HG03060 (cell line): ENCODE data around the gene UBQLNL.
A peak's percentile ranks its signal among the peaks of the same experiment; 100 is the strongest.

ENCODE experiments used
- ATAC-seq: cut with Tn5 transposase; IDR thresholded peaks from one replicate; pipeline ENCODE4 v1.9.1; 2021; ENCODE audit warnings: low read depth, moderate number of reproducible peaks; ENCODE audit not compliant: unreplicated experiment

UBQLNL gene

GRCh38 chr11:5516599-5516998 is at the start of gene UBQLNL:
Gene UBQLNL, minus strand, starts transcription at chr11:5516699. Its CDS starts 258 bp downstream, at chr11:5516441.
- no peak for ATAC-seq

GRCh38 chr11:5564259-5565019 is 47.9 kb upstream of the UBQLNL start:
- no peak for ATAC-seq

GRCh38 chr11:5557751-5558150 is 41.3 kb upstream of the UBQLNL start:
- no peak for ATAC-seq

GRCh38 chr11:5556596-5557188 is 40.2 kb upstream of the UBQLNL start:
- ATAC-seq, result no peak

- ATAC-seq, result no peak
These were observed 36.8 kb upstream of the UBQLNL start for GRCh38 chr11:5553343-5553742.

- ATAC-seq, result peak; percentile 87
These were observed 34.1 kb upstream of the UBQLNL start for GRCh38 chr11:5550440-5551095.

GRCh38 chr11:5548440-5548839 is 31.9 kb upstream of the UBQLNL start, which contains the start of gene OR52H1:
Gene OR52H1, minus strand, starts transcription at chr11:5548540. Its CDS starts 3,035 bp downstream, at chr11:5545505.
- ATAC-seq, result no peak

- ATAC-seq, result no peak
These were observed 31.5 kb upstream of the UBQLNL start for GRCh38 chr11:5547982-5548381.

GRCh38 chr11:5546457-5546856 is 30.0 kb upstream of the UBQLNL start:
- no peak for ATAC-seq

GRCh38 chr11:5541427-5541826 is 24.9 kb upstream of the UBQLNL start:
- ATAC-seq, result no peak

GRCh38 chr11:5536482-5536881 is 20.0 kb upstream of the UBQLNL start:
- no peak for ATAC-seq

GRCh38 chr11:5534046-5534445 is 17.5 kb upstream of the UBQLNL start:
- ATAC-seq, result no peak

GRCh38 chr11:5531053-5531831 is 14.7 kb upstream of the UBQLNL start:
- ATAC-seq, result no peak

GRCh38 chr11:5528495-5528894 is 12.0 kb upstream of the UBQLNL start:
- ATAC-seq, result no peak

- no peak for ATAC-seq
These were observed 11.2 kb upstream of the UBQLNL start for GRCh38 chr11:5527716-5528115.

- ATAC-seq, result no peak
These were observed 8.3 kb upstream of the UBQLNL start for GRCh38 chr11:5524756-5525155.

GRCh38 chr11:5522308-5522707 is 5.8 kb upstream of the UBQLNL start:
- no peak for ATAC-seq

- ATAC-seq, result no peak
These were observed 5.0 kb upstream of the UBQLNL start for GRCh38 chr11:5521540-5521939.

- no peak for ATAC-seq
These were observed 1.7 kb downstream of the UBQLNL start for GRCh38 chr11:5514841-5515240.

- ATAC-seq, result no peak
These were observed 6.7 kb downstream of the UBQLNL start, which contains the start of gene UBQLN3 for GRCh38 chr11:5509803-5510202. Gene UBQLN3, minus strand, starts transcription at chr11:5509957. Its CDS starts 399 bp downstream, at chr11:5509558.

GRCh38 chr11:5508605-5509004 is 7.9 kb downstream of the UBQLNL start:
- ATAC-seq, result no peak
